Astrocyte (in vitro differentiated cells and primary cell): ENCODE results near the gene COL9A3. TPM values are rescaled to one million over a fixed set of nuclear protein-coding genes. Genes with fewer than 3 reads are reported as not detected.

ENCODE experiments used
- DNase-seq: peaks from one replicate; pipeline ENCODE4 v3.0.0-alpha.2; 2010; ENCODE audit warnings: low read depth
- FAIRE-seq: peaks from 2 replicates; lab custom pipeline; 2011; peaks lifted over from hg19 to GRCh38; lab: Jason Lieb, UNC
- H2AFZ ChIP-seq: 2 replicates; pipeline ENCODE4 v1.6.0; 2012; ENCODE audit warnings: low read depth, low read length, inconsistent platforms
- H3K27ac ChIP-seq: 2 replicates; pipeline ENCODE4 v1.5.1; 2011; ENCODE audit warnings: low read depth, low read length, inconsistent platforms
- H3K27me3 ChIP-seq: 2 replicates; pipeline ENCODE4 v1.6.0; 2011; ENCODE audit warnings: low read length, inconsistent platforms; ENCODE audit not compliant: insufficient read depth
- H3K36me3 ChIP-seq: 2 replicates; pipeline ENCODE4 v1.5.1; 2011; ENCODE audit warnings: low read length, inconsistent platforms; ENCODE audit not compliant: insufficient read depth
- H3K4me1 ChIP-seq: 2 replicates; pipeline ENCODE4 v1.5.1; 2011; ENCODE audit warnings: low read length, inconsistent platforms; ENCODE audit not compliant: insufficient read depth
- H3K4me2 ChIP-seq: 2 replicates; pipeline ENCODE4 v1.6.0; 2012; ENCODE audit warnings: low read length, inconsistent platforms
- H3K4me3 ChIP-seq: 2 replicates; pipeline ENCODE4 v1.5.1; 2011; ENCODE audit warnings: low read depth, mild to moderate bottlenecking, low read length, inconsistent platforms; ENCODE audit not compliant: insufficient read depth
- H3K79me2 ChIP-seq: 2 replicates; pipeline ENCODE4 v1.6.0; 2012; ENCODE audit warnings: mild to moderate bottlenecking, low read length, inconsistent platforms; ENCODE audit not compliant: insufficient read depth
- H3K9ac ChIP-seq: 2 replicates; pipeline ENCODE4 v1.6.0; 2012; ENCODE audit warnings: mild to moderate bottlenecking, low read length, inconsistent platforms
- H3K9me3 ChIP-seq: 2 replicates; pipeline ENCODE4 v1.5.1; 2012; ENCODE audit warnings: low read depth, mild to moderate bottlenecking, low read length, inconsistent platforms; ENCODE audit not compliant: insufficient read depth
- H4K20me1 ChIP-seq: 2 replicates; pipeline ENCODE4 v1.6.0; 2012; ENCODE audit warnings: low read length, inconsistent platforms; ENCODE audit not compliant: insufficient read depth
- H3K27ac Mint-ChIP-seq: one replicate; pipeline ENCODE4 v1.8.0; 2021; ENCODE audit warnings: mild to moderate bottlenecking, mixed read lengths; ENCODE audit not compliant: unreplicated experiment
- H3K27me3 Mint-ChIP-seq: one replicate; pipeline ENCODE4 v1.8.0; 2021; ENCODE audit warnings: low read depth, mixed read lengths; ENCODE audit not compliant: unreplicated experiment
- H3K36me3 Mint-ChIP-seq: one replicate; pipeline ENCODE4 v1.8.0; 2021; ENCODE audit warnings: low read depth, mixed read lengths; ENCODE audit not compliant: unreplicated experiment
- H3K4me1 Mint-ChIP-seq: one replicate; pipeline ENCODE4 v1.8.0; 2021; ENCODE audit warnings: low read depth, mixed read lengths; ENCODE audit not compliant: unreplicated experiment
- H3K4me3 Mint-ChIP-seq: one replicate; pipeline ENCODE4 v1.8.0; 2021; ENCODE audit warnings: mild to moderate bottlenecking, moderate library complexity, mixed read lengths; ENCODE audit not compliant: unreplicated experiment
- H3K9me3 Mint-ChIP-seq: one replicate; pipeline ENCODE4 v1.8.0; 2021; ENCODE audit warnings: mild to moderate bottlenecking, mixed read lengths; ENCODE audit not compliant: unreplicated experiment
- CTCF ChIP-seq: IDR thresholded peaks from 2 replicates; pipeline ENCODE4 v1.5.1; 2011; ENCODE audit warnings: low read depth, mild to moderate bottlenecking, inconsistent platforms, low read length, moderate library complexity; ENCODE audit not compliant: insufficient read depth
- EZH2 ChIP-seq: IDR thresholded peaks from 2 replicates; pipeline ENCODE4 v1.6.1; 2012; ENCODE audit warnings: mild to moderate bottlenecking, low read length, inconsistent platforms; ENCODE audit not compliant: insufficient read depth
- total RNA-seq: library from RNA; stranded (reverse); gene quantifications from 2 replicates; pipeline ENCODE4 v1.2.1, GENCODE V29; 2021

The COL9A3 gene
- total RNA-seq, 1 donor from 2014 or later = 43.0 TPM

GRCh38 chr20:62861726-62862336 is 45.0 kb downstream of the COL9A3 start, which contains the start of gene TCFL5:
Gene TCFL5 (minus strand): TSS chr20:62861822. CDS start chr20:62861670, 152 bp downstream.
- Histone ChIP-seq H4K20me1 (peaks cover 33% of the 10 kb centered on the region), H3K4me1 (peaks cover 10% of the 10 kb centered on the region), H3K9ac (peak within 1 kb of the TSS; percentile 52), H3K4me2 (peak within 1 kb of the TSS; percentile 85), H3K4me3 (peak within 1 kb of the TSS; percentile 50), H2AFZ (peak within 1 kb of the TSS; percentile 85), H3K27me3 (no peaks in the 10 kb centered on the region), H3K79me2 (peaks cover 20% of the 10 kb centered on the region), H3K9me3 (no peaks in the 10 kb centered on the region), H3K36me3 (no peaks in the 10 kb centered on the region), H3K27ac (no peak within 1 kb of the TSS)
- TF ChIP-seq CTCF (no peak), EZH2 (no peak)
- H3K36me3 Mint-ChIP-seq = peaks cover 10% of the 10 kb centered on the region
- no peaks in the 10 kb centered on the region for H3K9me3 Mint-ChIP-seq
- peak within 1 kb of the TSS; percentile 34 for H3K27ac Mint-ChIP-seq
- peak within 1 kb of the TSS; percentile 85 for H3K4me3 Mint-ChIP-seq
- peak; percentile 47 for DNase-seq
- peaks cover 18% of the 10 kb centered on the region for H3K4me1 Mint-ChIP-seq
- no peak for FAIRE-seq
- peaks cover 2% of the 10 kb centered on the region for H3K27me3 Mint-ChIP-seq

GRCh38 chr20:62864207-62864606 is 47.4 kb downstream of the COL9A3 start:
- Histone ChIP-seq H3K27ac (no peak overlapping the region), H3K9ac (no peak overlapping the region), H4K20me1 (peaks cover 14% of the 10 kb centered on the region), H3K4me1 (peaks cover 10% of the 10 kb centered on the region), H3K79me2 (peaks cover 11% of the 10 kb centered on the region), H3K27me3 (no peaks in the 10 kb centered on the region), H3K4me2 (no peak overlapping the region), H2AFZ (no peak overlapping the region), H3K36me3 (no peaks in the 10 kb centered on the region), H3K9me3 (no peaks in the 10 kb centered on the region), H3K4me3 (no peak overlapping the region)
- DNase-seq = no peak
- no peak overlapping the region for H3K4me3 Mint-ChIP-seq
- peaks cover 13% of the 10 kb centered on the region for H3K4me1 Mint-ChIP-seq
- FAIRE-seq = no peak
- H3K9me3 Mint-ChIP-seq = no peaks in the 10 kb centered on the region
- H3K36me3 Mint-ChIP-seq = peaks cover under 1% of the 10 kb centered on the region
- peaks cover 5% of the 10 kb centered on the region for H3K27me3 Mint-ChIP-seq
- no peak for TF ChIP-seq CTCF
- TF ChIP-seq EZH2 = no peak
- H3K27ac Mint-ChIP-seq = no peak overlapping the region

GRCh38 chr20:62872184-62872847 is 55.5 kb downstream of the COL9A3 start:
- DNase-seq (no peak), FAIRE-seq (no peak)
- peaks cover 1% of the 10 kb centered on the region for H3K9me3 Mint-ChIP-seq

More at GRCh38 chr20:62872184-62872847, 55.5 kb downstream of the COL9A3 start:
- Histone ChIP-seq H4K20me1 (no peaks in the 10 kb centered on the region), H3K4me3 (no peak overlapping the region), H3K9me3 (no peaks in the 10 kb centered on the region), H3K9ac (no peak overlapping the region), H3K4me1 (peaks cover 7% of the 10 kb centered on the region), H3K36me3 (no peaks in the 10 kb centered on the region), H3K27ac (no peak overlapping the region), H3K4me2 (no peak overlapping the region), H2AFZ (no peak overlapping the region), H3K79me2 (no peaks in the 10 kb centered on the region), H3K27me3 (no peaks in the 10 kb centered on the region)
- H3K27me3 Mint-ChIP-seq = peaks cover 3% of the 10 kb centered on the region
- H3K4me1 Mint-ChIP-seq = peaks cover 18% of the 10 kb centered on the region
- H3K27ac Mint-ChIP-seq = no peak overlapping the region
- H3K36me3 Mint-ChIP-seq = no peaks in the 10 kb centered on the region
- no peak for TF ChIP-seq CTCF
- no peak for TF ChIP-seq EZH2
- H3K4me3 Mint-ChIP-seq = no peak overlapping the region
